Right lobe of liver (tissue), 4 donors: ENCODE data around the gene TAF3.

ENCODE experiments used
- CTCF ChIP-seq, 4 donors: fragments of 200-600 bp in 3 of 4; fragments of 450-650 bp in 1 of 4; IDR thresholded peaks; one replicate each; pipeline versions ENCODE4 v1.5.1 to v1.8.0; 2016 to 2022; ENCODE audit warnings: antibody characterized with exemption in 4 of 4, mild to moderate bottlenecking in 2 of 4
- POLR2A ChIP-seq: fragments of 450-650 bp; IDR thresholded peaks from one replicate; pipeline ENCODE4 v1.6.1; 2017; ENCODE audit warnings: antibody characterized with exemption, mild to moderate bottlenecking
- donor health status: DM: no; HTN: no; CAD: no.
- donor health status: DM: no; HTN: no; CAD: no.
- donor health status: DM: no; HTN: yes; CAD: no.

- no peak for TF ChIP-seq POLR2A
- TF ChIP-seq CTCF (IDR thresholded peaks at IDR 0.05), result no peak
These were observed 230.1 kb downstream of the TAF3 start for GRCh38 chr10:8048281-8049008.
